PFSK-1 (cell line): ENCODE measurements around the gene DMC1.

ENCODE experiments used
- FOXP2 ChIP-seq: optimal IDR thresholded peaks from 2 replicates; pipeline ENCODE3; 2011; ENCODE audit warnings: borderline replicate concordance, control low read depth, inconsistent platforms; ENCODE audit not compliant: insufficient read depth; ENCODE audit errors: extremely low read length, extremely low read depth
- POLR2AphosphoS5 ChIP-seq: IDR thresholded peaks from 2 replicates; pipeline ENCODE4 v1.6.1; 2012; ENCODE audit warnings: low read depth, mild to moderate bottlenecking, control low read depth, low read length, moderate library complexity
- REST ChIP-seq, 2 experiments: IDR thresholded peaks; 2 replicates each; pipeline versions ENCODE4 v1.6.1 to v1.8.0; 2011 to 2012; ENCODE audit warnings: low read depth in 2 of 2, low read length in 2 of 2, control low read depth in 1 of 2, inconsistent platforms in 1 of 2, mild to moderate bottlenecking in 1 of 2, moderate library complexity in 1 of 2; ENCODE audit not compliant: insufficient read depth in 1 of 2
- SIN3A ChIP-seq: IDR thresholded peaks from 2 replicates; pipeline ENCODE4 v1.6.1; 2012; ENCODE audit warnings: mild to moderate bottlenecking, low read length, moderate library complexity, borderline replicate concordance; ENCODE audit not compliant: insufficient read depth
- TAF1 ChIP-seq: IDR thresholded peaks from 2 replicates; pipeline ENCODE4 v1.6.1; 2012; ENCODE audit warnings: low read length, control low read depth, borderline replicate concordance; ENCODE audit not compliant: insufficient read depth

- no peak for TF ChIP-seq POLR2AphosphoS5
- no peak for TF ChIP-seq SIN3A
- TF ChIP-seq REST (IDR thresholded peaks at IDR 0.05; ENCODE audit: insufficient read depth in 1 of 2, low read depth in 2 of 2, low read length in 2 of 2), result no peak
- no peak for TF ChIP-seq TAF1
- TF ChIP-seq FOXP2, result no peak
Observed at GRCh38 chr22:38513063-38513462, 56.9 kb downstream of the DMC1 start.
